ENCODE data around the gene ENAH.
A peak's percentile ranks its signal among the peaks of the same experiment; 100 is the strongest.
"Not testable (repeated sequence)": the region's sequence is repeated elsewhere in the genome, so short reads cannot be mapped to it uniquely, and the experiment has no call there.

Gene ENAH

GRCh38 chr1:225474439-225474985 is 178.4 kb downstream of the ENAH start:
- Mint-ChIP-seq H3K4me1 (peaks cover 31% of the 10 kb centered on the region), H3K27ac (no peak overlapping the region), H3K4me3 (no peak overlapping the region), H3K27me3 (ENCODE audit: low read depth, poor library complexity) (peaks cover 7% of the 10 kb centered on the region), H3K9me3 (peaks cover 4% of the 10 kb centered on the region), H3K36me3 (ENCODE audit: low read depth) (no peaks in the 10 kb centered on the region)
- DNase-seq: no peak
- no peak for TF ChIP-seq CTCF (IDR thresholded peaks at IDR 0.05)

- not testable (repeated sequence) for H3K36me3 Mint-ChIP-seq (ENCODE audit: low read depth); H3K27me3 Mint-ChIP-seq (ENCODE audit: low read depth, poor library complexity); H3K4me3 Mint-ChIP-seq; DNase-seq; H3K9me3 Mint-ChIP-seq
- Mint-ChIP-seq H3K4me1 (peaks cover 34% of the 10 kb centered on the region), H3K27ac (peak overlapping the region; percentile 63)
Observed at GRCh38 chr1:225473676-225474438, 179.1 kb downstream of the ENAH start.

GRCh38 chr1:225473266-225473665 is 179.7 kb downstream of the ENAH start:
- not testable (repeated sequence) for DNase-seq; H3K36me3 Mint-ChIP-seq (ENCODE audit: low read depth); H3K9me3 Mint-ChIP-seq; H3K4me3 Mint-ChIP-seq; H3K27me3 Mint-ChIP-seq (ENCODE audit: low read depth, poor library complexity)
- H3K27ac Mint-ChIP-seq: peak overlapping the region; percentile 63
- peaks cover 37% of the 10 kb centered on the region for H3K4me1 Mint-ChIP-seq

- no peaks in the 10 kb centered on the region for H3K36me3 Mint-ChIP-seq (ENCODE audit: low read depth)
- no peak for TF ChIP-seq CTCF (IDR thresholded peaks at IDR 0.05)
- peaks cover 47% of the 10 kb centered on the region for H3K4me1 Mint-ChIP-seq
- H3K27me3 Mint-ChIP-seq (ENCODE audit: low read depth, poor library complexity): peaks cover 9% of the 10 kb centered on the region
- H3K4me3 Mint-ChIP-seq: no peak overlapping the region
- peaks cover 4% of the 10 kb centered on the region for H3K9me3 Mint-ChIP-seq
- H3K27ac Mint-ChIP-seq: no peak overlapping the region
- DNase-seq: no peak
Observed at GRCh38 chr1:225471453-225472301, 181.2 kb downstream of the ENAH start.

GRCh38 chr1:225471109-225471452 is 181.8 kb downstream of the ENAH start:
- Mint-ChIP-seq H3K9me3 (peaks cover 4% of the 10 kb centered on the region), H3K36me3 (ENCODE audit: low read depth) (no peaks in the 10 kb centered on the region), H3K27me3 (ENCODE audit: low read depth, poor library complexity) (peaks cover 9% of the 10 kb centered on the region), H3K27ac (no peak overlapping the region), H3K4me1 (peaks cover 48% of the 10 kb centered on the region), H3K4me3 (no peak overlapping the region)
- TF ChIP-seq CTCF (IDR thresholded peaks at IDR 0.05): no peak
- no peak for DNase-seq

- H3K4me3 Mint-ChIP-seq: no peak overlapping the region
- no peak for TF ChIP-seq CTCF (IDR thresholded peaks at IDR 0.05)
- H3K36me3 Mint-ChIP-seq (ENCODE audit: low read depth): no peaks in the 10 kb centered on the region
- peaks cover 9% of the 10 kb centered on the region for H3K27me3 Mint-ChIP-seq (ENCODE audit: low read depth, poor library complexity)
- H3K9me3 Mint-ChIP-seq: peaks cover 4% of the 10 kb centered on the region
- DNase-seq: no peak
- H3K27ac Mint-ChIP-seq: no peak overlapping the region
- peaks cover 50% of the 10 kb centered on the region for H3K4me1 Mint-ChIP-seq
Observed at GRCh38 chr1:225470211-225471108, 182.5 kb downstream of the ENAH start.

Data from nephron progenitor cell (in vitro differentiated cells).